Measurements from ENCODE around the gene B4GALT7.

The B4GALT7 gene

DNA sequence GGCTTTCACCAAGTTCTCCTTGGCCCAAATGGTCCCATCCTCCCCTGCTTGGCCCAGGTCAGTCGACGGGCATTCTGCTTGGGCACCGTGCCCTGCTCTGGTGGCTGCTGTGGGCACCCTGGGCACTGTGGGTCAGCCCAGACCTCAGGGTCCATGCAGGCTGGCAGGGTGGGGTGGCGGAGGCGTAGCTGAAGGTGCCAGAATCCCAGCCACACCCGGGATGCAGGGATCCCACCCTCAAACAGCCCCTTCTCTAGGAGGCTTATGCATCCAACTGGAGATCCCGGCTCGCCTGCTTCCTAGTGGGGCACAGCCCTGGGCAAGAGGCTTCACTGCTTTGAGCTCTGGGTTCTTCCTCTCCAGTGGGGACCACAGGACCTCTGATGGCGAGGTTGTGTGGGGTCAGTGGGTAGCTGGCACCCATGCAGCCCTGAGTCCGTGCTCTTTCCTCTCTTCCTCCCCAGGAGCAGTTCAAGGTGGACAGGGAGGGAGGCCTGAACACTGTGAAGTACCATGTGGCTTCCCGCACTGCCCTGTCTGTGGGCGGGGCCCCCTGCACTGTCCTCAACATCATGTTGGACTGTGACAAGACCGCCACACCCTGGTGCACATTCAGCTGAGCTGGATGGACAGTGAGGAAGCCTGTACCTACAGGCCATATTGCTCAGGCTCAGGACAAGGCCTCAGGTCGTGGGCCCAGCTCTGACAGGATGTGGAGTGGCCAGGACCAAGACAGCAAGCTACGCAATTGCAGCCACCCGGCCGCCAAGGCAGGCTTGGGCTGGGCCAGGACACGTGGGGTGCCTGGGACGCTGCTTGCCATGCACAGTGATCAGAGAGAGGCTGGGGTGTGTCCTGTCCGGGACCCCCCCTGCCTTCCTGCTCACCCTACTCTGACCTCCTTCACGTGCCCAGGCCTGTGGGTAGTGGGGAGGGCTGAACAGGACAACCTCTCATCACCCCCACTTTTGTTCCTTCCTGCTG, 9.4 kb downstream of the B4GALT7 start:
- TF ChIP-seq FOXM1 (IDR thresholded peaks at IDR 0.05; ENCODE audit: borderline replicate concordance, low read depth) (no peak), CREB1 (IDR thresholded peaks at IDR 0.05; ENCODE audit: low read depth) (no peak), TCF12 (IDR thresholded peaks at IDR 0.05; ENCODE audit: low read depth) (no peak), TAF1 (IDR thresholded peaks at IDR 0.05; ENCODE audit: low read depth) (no peak), RAD21 (IDR thresholded peaks at IDR 0.05; ENCODE audit: low read depth) (no peak), TEAD4 (IDR thresholded peaks at IDR 0.05) (no peak)
- TF ChIP-seq, protein P1, sequence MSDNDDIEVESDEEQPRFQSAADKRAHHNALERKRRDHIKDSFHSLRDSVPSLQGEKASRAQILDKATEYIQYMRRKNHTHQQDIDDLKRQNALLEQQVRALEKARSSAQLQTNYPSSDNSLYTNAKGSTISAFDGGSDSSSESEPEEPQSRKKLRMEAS (IDR thresholded peaks at IDR 0.05): no peak
- TF ChIP-seq, protein P2, sequence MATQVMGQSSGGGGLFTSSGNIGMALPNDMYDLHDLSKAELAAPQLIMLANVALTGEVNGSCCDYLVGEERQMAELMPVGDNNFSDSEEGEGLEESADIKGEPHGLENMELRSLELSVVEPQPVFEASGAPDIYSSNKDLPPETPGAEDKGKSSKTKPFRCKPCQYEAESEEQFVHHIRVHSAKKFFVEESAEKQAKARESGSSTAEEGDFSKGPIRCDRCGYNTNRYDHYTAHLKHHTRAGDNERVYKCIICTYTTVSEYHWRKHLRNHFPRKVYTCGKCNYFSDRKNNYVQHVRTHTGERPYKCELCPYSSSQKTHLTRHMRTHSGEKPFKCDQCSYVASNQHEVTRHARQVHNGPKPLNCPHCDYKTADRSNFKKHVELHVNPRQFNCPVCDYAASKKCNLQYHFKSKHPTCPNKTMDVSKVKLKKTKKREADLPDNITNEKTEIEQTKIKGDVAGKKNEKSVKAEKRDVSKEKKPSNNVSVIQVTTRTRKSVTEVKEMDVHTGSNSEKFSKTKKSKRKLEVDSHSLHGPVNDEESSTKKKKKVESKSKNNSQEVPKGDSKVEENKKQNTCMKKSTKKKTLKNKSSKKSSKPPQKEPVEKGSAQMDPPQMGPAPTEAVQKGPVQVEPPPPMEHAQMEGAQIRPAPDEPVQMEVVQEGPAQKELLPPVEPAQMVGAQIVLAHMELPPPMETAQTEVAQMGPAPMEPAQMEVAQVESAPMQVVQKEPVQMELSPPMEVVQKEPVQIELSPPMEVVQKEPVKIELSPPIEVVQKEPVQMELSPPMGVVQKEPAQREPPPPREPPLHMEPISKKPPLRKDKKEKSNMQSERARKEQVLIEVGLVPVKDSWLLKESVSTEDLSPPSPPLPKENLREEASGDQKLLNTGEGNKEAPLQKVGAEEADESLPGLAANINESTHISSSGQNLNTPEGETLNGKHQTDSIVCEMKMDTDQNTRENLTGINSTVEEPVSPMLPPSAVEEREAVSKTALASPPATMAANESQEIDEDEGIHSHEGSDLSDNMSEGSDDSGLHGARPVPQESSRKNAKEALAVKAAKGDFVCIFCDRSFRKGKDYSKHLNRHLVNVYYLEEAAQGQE (IDR thresholded peaks at IDR 0.05; ENCODE audit: low read depth): no peak
- TF ChIP-seq, protein P3, sequence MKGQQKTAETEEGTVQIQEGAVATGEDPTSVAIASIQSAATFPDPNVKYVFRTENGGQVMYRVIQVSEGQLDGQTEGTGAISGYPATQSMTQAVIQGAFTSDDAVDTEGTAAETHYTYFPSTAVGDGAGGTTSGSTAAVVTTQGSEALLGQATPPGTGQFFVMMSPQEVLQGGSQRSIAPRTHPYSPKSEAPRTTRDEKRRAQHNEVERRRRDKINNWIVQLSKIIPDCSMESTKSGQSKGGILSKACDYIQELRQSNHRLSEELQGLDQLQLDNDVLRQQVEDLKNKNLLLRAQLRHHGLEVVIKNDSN (IDR thresholded peaks at IDR 0.05): no peak

DNA sequence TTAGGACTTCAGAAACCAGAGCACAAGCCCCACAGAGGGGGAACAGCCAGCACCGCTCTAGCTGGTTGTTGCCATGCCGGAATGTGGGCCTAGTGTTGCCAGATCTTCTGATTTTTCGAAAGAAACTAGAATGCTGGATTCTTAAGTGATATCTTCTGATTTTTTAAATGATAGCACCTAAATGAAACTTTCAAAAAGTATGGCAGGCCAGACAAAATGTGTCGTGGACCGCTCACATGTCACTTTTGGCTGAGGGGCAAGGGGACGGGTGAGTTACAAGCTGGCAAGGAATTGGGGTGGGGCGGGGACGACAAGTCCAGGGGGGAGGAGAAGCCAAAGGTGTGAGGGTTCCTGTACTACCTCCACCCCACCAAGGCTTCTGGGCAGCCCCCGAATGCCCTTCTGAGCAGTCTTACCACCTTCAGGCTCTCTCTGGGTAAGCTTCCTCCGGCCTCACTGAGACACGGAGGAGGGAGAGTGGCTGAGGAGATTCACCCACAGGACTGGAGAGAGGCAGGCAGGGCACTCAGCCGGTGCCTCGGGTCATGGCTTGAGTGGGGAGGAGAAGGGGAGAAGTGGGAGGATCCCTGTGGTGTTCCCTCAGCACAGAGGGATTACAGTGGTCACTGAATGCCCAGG, 10.3 kb downstream of the B4GALT7 start:
- TF ChIP-seq TCF12 (IDR thresholded peaks at IDR 0.05; ENCODE audit: low read depth) (no peak), TEAD4 (IDR thresholded peaks at IDR 0.05) (no peak), NFIC (IDR thresholded peaks at IDR 0.05) (no peak), TAF1 (IDR thresholded peaks at IDR 0.05; ENCODE audit: low read depth) (no peak), EGR1 (IDR thresholded peaks at IDR 0.05) (no peak), YY1 (IDR thresholded peaks at IDR 0.05; ENCODE audit: low read depth) (no peak), EP300 (IDR thresholded peaks at IDR 0.05; ENCODE audit: borderline replicate concordance) (no peak), CEBPB (IDR thresholded peaks at IDR 0.05) (no peak), CREB1 (IDR thresholded peaks at IDR 0.05; ENCODE audit: low read depth) (no peak), FOXM1 (IDR thresholded peaks at IDR 0.05; ENCODE audit: borderline replicate concordance, low read depth) (no peak), ZBTB7A (IDR thresholded peaks at IDR 0.05; ENCODE audit: low read depth) (no peak), RAD21 (IDR thresholded peaks at IDR 0.05; ENCODE audit: low read depth) (no peak)
- TF ChIP-seq, protein P2 (IDR thresholded peaks at IDR 0.05; ENCODE audit: low read depth): no peak
- TF ChIP-seq, protein P1 (IDR thresholded peaks at IDR 0.05): no peak
- TF ChIP-seq, protein P3 (IDR thresholded peaks at IDR 0.05): no peak

DNA sequence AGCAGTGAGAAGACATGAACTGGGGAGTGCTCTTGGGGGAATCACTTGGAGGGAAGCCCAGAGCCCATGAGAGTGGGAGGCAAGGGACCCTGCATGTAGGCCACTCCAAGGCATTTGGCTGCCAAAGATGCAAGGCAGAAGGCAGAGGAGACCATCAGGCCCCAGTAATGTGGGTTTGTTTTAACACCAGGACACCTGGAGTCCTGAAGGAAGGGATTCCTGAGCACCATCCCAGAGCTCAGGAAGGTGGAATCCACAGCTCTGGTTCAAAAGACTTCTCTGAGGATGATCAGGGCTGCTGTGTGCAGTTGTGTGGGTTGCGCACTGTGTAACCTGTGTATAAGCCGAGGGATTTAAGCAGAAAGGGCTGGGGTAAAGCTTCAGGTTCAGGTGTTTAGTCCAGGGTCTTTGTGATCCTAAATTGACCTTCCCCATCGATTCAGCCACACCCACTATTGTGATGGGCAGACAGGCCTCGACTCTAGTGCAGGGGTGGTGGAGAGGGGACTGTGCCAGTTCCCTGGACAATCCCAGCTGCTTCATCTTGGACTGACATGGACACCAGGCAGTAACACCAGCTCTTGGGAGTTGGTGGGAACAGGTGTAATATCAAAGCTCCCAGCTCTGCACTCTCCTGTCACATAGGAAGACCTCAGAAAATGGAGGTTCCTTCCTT, 11.0 kb downstream of the B4GALT7 start:
- TF ChIP-seq YY1 (IDR thresholded peaks at IDR 0.05; ENCODE audit: low read depth): no peak
- TF ChIP-seq EGR1 (IDR thresholded peaks at IDR 0.05): no peak
- TF ChIP-seq TEAD4 (IDR thresholded peaks at IDR 0.05): no peak
- TF ChIP-seq, protein P3 (IDR thresholded peaks at IDR 0.05): no peak
- TF ChIP-seq EP300 (IDR thresholded peaks at IDR 0.05; ENCODE audit: borderline replicate concordance): no peak
- TF ChIP-seq CEBPB (IDR thresholded peaks at IDR 0.05): no peak
- TF ChIP-seq RAD21 (IDR thresholded peaks at IDR 0.05; ENCODE audit: low read depth): no peak
- TF ChIP-seq TAF1 (IDR thresholded peaks at IDR 0.05; ENCODE audit: low read depth): no peak
- TF ChIP-seq TCF12 (IDR thresholded peaks at IDR 0.05; ENCODE audit: low read depth): no peak
- no peak for TF ChIP-seq CREB1 (IDR thresholded peaks at IDR 0.05; ENCODE audit: low read depth)

DNA sequence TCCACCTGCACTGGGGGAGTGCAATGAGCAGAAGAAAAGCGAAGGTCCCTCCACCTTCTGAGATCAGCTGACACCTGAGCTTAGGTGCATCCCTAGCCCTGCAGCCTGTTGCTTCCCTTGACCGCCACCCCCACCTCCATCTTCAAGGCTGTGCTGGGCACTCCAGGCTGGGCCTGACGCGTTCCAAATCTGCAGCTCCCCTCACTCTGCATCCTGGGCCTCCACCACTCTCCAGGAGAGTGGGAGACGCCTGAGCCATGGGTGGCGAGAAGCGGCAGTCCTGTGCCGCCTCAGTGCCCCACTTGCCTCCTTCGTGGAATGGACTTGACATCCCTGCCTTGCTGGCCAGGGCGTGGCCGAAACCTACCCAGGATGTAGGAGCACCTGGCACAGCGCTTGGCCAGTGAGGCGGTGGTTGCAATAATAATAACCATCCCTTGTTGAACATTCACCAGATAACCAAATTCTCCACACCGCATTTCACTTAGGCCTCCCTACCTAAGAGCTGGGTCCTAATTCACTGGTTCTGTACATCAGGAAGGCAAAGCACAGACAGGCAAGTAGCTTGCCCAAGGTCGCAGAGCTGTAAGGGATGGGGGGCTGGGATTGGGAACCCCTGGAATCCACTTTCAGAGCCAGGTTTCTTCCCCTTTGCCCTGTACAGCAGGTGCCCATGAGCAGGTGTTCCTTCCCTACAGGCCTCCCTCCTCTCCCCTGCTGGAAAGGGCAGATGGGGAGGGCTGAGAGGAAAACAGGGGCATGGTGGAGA, 11.7 kb downstream of the B4GALT7 start:
- TF ChIP-seq RAD21 (IDR thresholded peaks at IDR 0.05; ENCODE audit: low read depth) (no peak), EGR1 (IDR thresholded peaks at IDR 0.05) (no peak), YY1 (IDR thresholded peaks at IDR 0.05; ENCODE audit: low read depth) (no peak), CREB1 (IDR thresholded peaks at IDR 0.05; ENCODE audit: low read depth) (no peak), CEBPB (IDR thresholded peaks at IDR 0.05) (no peak), TAF1 (IDR thresholded peaks at IDR 0.05; ENCODE audit: low read depth) (no peak), FOXM1 (IDR thresholded peaks at IDR 0.05; ENCODE audit: borderline replicate concordance, low read depth) (no peak), TCF12 (IDR thresholded peaks at IDR 0.05; ENCODE audit: low read depth) (no peak)
